Lower leg skin (tissue), 4 donors: ENCODE results near the gene NIFK. TPM values are rescaled to one million over a fixed set of nuclear protein-coding genes. Genes with fewer than 3 reads are reported as not detected.

Experiments
- DNase-seq, 2 donors: peaks; one replicate each; pipeline ENCODE4 v3.0.0-alpha.2; 2019; ENCODE audit warnings: low spot score in 2 of 2
- H3K4me3 ChIP-seq: fragments of 200-600 bp; sonication (generic); 2 replicates; pipeline ENCODE4 v1.5.1; 2017; ENCODE audit warnings: mild to moderate bottlenecking, low read depth; ENCODE audit not compliant: poor library complexity, severe bottlenecking
- CTCF ChIP-seq, 3 donors: fragments of 450-650 bp; IDR thresholded peaks; one replicate each; pipeline ENCODE4 v1.5.1; 2016; ENCODE audit warnings: antibody characterized with exemption in 3 of 3, mild to moderate bottlenecking in 3 of 3, moderate library complexity in 2 of 3
- POLR2A ChIP-seq, 2 donors: fragments of 450-650 bp; IDR thresholded peaks; one replicate each; pipeline ENCODE4 v1.6.1; 2016 to 2017; ENCODE audit warnings: antibody characterized with exemption in 2 of 2, mild to moderate bottlenecking in 1 of 2, moderate library complexity in 1 of 2
- WGBS, 2 donors: methylation state at CpG; one replicate each; pipeline ENCODE4 v1.1.5; 2018; 5-methylcytosine and 5-hydroxymethylcytosine counted together
- intact Hi-C: fragments of 100-400 bp; cut with DNase I; formaldehyde crosslinking; loops from one replicate; pipeline ENCODE4 v1.15.0; 2023; ENCODE audit warnings: low total_unique reads
- total RNA-seq, 4 donors: library from RNA; depleted of rRNA; stranded (reverse); fragments of >200 nt; gene quantifications; one replicate each; pipeline ENCODE4 v1.1.0, GENCODE V29; 2016

NIFK gene
- total RNA-seq, 4 donors from 2014 or later = 46.8 to 94.0 (median 49.4) TPM

DNA sequence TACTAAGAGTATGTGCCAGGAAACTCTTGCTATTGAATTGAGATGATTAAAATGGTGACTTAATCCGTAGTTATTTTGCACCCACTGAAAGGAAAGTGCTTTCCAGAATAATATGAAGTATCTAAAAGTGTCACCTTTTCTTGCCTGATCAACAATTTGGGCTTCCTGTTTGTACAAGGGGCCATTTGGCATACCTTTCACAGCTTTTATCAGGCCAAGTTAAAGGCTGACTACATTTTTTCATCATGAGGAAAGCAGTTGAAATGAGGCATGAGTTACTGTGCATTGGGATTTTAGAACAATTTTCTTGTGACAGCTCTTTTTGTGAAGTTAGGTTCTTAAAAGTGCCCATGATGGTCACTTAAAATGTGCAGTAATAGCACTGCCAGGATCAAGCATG, 29.9 kb upstream of the NIFK start:
- no peak for DNase-seq
- WGBS, 2 donors = 92 to 93% methylated on average over 1 of the region's 1 CpG
- intact Hi-C loops = no loop called here
- no peak for TF ChIP-seq POLR2A (IDR thresholded peaks at IDR 0.05)
- no peak for TF ChIP-seq CTCF (IDR thresholded peaks at IDR 0.05)
- no peak overlapping the region for H3K4me3 ChIP-seq

DNA sequence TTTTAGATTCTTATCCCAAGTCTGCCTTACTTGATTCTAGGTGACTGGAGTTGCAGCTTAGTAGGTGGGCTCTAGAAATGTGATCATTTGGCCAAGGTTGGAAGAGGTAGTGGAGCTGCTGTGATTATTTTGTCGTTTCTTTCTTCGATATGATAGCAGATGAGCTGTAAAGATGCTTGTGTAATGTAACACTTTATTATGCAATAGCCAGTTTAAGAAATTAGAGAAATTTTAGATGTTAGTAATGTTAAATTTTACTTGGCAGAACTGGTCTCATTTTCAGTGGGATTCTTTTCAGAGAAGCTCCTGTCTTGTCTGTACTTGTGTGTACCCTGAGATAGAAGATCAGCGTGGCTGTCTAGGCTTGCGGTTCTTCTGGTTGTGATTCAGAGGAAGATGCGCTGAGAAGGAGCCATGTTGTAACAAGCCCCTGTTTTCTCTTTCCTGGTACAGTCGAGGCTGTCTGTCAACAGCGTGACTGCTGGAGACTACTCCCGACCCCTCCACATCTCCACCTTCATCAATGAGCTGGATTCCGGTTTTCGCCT, 28.1 kb upstream of the NIFK start:
- TF ChIP-seq CTCF (IDR thresholded peaks at IDR 0.05) = no peak
- TF ChIP-seq POLR2A (IDR thresholded peaks at IDR 0.05) = no peak
- intact Hi-C loops = no loop called here
- H3K4me3 ChIP-seq = no peak overlapping the region
- WGBS, 2 donors = 72 to 80% methylated on average over 10 of the region's 10 CpGs
- DNase-seq = no peak

GRCh38 chr2:121755237-121756111, 18.8 kb upstream of the NIFK start, which contains the start of gene TSN:
Gene TSN (plus strand): TSS chr2:121755651. CDS start chr2:121755780, 129 bp downstream.
- 1% methylated on average over 40 to 52 of the region's 67 CpGs for WGBS, 2 donors
- peak within 1 kb of the TSS; percentile 88 for H3K4me3 ChIP-seq
- intact Hi-C loops = no loop called here
- TF ChIP-seq POLR2A (IDR thresholded peaks at IDR 0.05) (no peak), CTCF (IDR thresholded peaks at IDR 0.05) (peak in 1 of 3 donors; percentile 19)
- DNase-seq = peak; percentile 96 to 99

GRCh38 chr2:121754851-121755236, 18.2 kb upstream of the NIFK start:
- 2% methylated on average over 8 of the region's 8 CpGs for WGBS, 2 donors

DNA sequence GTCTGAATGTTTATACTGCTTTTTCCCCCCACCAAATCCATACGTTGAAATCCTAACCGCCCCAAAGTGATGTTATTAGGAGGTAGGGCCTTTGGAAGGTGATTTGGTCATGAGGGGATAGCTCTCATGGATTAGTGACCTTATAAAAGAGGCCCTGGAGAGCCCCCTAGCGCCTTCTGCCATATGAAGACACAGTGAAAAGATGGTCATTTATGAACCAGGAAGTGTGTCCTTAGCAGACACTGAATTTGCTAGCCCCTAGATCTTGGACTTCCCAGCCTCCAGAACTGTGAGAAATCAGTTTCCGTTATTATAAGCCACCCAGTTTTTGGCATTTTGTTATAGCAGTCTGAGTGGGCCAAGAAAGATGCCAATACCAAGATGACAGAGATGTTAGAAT, 11.5 kb upstream of the NIFK start:
- 63 to 70% methylated on average over 4 of the region's 4 CpGs for WGBS, 2 donors
- H3K4me3 ChIP-seq = no peak overlapping the region
- no peak for TF ChIP-seq CTCF (IDR thresholded peaks at IDR 0.05)
- no peak for TF ChIP-seq POLR2A (IDR thresholded peaks at IDR 0.05)
- intact Hi-C loops = no loop called here
- no peak for DNase-seq

More at GRCh38 chr2:121754851-121755236, 18.2 kb upstream of the NIFK start:
- peak overlapping the region; percentile 9 for H3K4me3 ChIP-seq
- TF ChIP-seq CTCF (IDR thresholded peaks at IDR 0.05) (no peak), POLR2A (IDR thresholded peaks at IDR 0.05) (no peak)
- intact Hi-C loops = no loop called here
- DNase-seq = no peak
